Activated CD4-positive, alpha-beta T cell treated with anti-CD3 and anti-CD28 coated beads, Interleukin-10, Interleukin-2, amounts not matched to agents 100 ng/mL and 50 ng/mL, durations not matched to agents 16 hours and 8 hours (primary cell): ENCODE measurements around the gene TRMT11.
"Not testable (repeated sequence)": the region's sequence is repeated elsewhere in the genome, so short reads cannot be mapped to it uniquely, and the experiment has no call there.

ENCODE experiments used
- DNase-seq: peaks from one replicate; pipeline ENCODE4 v3.0.0-alpha.2; 2020

Gene TRMT11

DNA sequence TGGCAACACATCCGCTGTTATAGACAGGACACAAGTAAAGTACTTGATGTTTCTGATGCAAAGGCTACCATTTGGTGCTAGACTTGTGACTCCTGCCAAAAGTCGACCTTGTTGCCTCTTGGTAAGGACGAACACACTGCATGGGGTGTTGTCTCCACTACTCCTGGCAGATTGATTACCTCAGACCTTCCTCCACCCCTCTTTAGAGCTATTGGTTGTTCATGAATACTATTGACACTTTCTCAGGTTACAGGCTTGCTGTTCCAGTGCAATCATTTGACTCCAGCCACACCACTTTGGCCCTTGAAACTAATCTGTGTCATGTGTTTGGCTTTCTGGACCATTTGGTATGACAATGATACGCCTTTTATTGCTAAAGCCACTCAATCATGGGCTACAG lies 62.3 kb downstream of the TRMT11 start:
- no peak for DNase-seq

DNA sequence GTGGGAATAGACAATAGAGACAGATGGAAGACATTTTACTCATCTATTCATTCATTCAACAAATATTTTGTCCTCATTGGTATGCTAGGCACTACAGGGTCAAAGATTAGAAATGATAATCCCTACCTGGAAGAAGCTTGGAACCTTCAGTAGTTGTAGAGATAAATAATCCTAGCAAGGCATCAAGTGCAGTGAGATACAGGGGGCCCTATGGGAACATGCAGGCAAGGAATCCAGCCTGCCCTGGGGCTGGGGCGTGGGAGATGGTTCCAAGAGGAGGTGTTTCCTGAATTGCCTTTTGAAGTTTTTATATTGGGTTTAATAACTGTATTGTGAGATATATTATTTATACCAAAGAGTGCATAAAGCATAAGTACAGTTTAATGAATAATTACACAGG lies 64.5 kb downstream of the TRMT11 start:
- DNase-seq, result no peak

DNA sequence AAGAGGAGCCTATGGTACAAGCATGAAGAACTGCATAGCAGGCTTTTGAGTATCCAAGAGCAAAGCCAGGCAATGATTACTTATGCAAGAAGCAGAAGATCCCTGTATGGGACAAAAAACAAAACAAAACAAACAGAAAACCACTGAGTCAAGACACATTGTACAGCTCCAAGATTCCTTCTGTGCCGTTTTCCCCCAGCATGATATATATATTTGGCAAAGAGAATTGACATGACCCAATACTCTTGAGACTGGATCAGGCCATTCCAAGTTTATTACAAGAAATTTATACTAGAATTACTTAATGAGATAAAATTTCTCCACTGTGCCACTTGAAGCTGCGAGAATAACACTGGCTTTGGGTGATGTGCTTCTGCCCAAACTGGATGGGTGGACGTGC lies 65.5 kb downstream of the TRMT11 start:
- DNase-seq, result no peak

DNA sequence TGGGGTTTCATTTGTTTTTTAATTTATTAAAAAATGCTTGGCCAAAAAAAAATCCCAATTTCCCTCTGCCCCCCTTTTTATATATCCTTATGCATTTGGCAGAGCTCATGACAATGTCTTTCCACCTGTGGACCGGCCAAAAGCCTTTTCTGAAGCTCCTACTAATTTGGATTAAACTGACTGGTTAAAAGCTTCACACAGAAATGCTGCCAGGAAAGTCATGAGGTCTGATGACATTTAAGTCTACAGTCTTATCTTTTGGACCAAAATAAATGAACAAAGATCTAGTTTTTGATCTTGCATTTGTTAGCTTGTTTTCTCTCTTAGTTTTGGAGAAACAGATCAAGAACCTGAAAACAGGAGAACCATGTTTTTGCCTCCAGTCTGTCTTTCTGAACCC lies 66.1 kb downstream of the TRMT11 start:
- no peak for DNase-seq

DNA sequence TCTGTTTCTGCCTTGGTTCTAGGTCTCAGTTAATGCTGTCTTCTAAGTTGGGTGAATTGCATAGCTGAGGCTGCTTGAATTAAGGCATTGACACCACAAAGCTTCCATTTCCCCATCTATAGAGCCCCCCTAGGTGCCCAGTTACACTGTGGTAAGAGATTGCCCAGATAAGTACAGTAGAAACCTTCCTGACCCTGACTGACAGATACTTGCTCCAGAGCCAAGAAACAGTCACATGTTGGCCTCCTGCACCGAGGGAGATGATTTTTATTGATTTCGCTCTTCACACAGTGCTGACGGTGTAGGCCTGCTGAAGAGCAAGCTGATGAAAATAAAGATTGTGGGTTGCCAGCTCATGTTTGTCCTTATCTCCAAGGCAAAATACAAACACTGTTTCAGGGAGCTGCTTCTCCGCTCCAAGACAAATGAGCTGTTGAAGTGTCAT lies 67.9 kb downstream of the TRMT11 start:
- DNase-seq, result no peak

DNA sequence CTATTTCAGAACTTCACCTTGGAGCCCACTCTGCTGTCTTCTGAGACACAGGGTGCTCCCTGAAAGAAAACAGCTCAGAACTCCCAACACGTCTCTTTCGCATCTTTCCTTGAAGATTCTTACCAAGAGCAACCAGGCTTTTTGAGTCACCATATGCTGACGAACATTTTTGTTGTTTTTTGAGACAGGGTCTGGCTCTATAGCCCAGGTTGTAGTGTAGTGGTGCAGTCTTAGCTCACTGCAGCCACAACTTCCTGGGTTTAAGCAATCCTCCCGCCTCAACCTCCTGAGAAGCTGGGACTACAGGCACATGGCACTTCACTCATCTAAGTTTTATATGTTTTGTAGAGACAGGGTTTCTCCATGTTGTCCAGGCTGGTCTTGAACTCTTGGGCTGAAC lies 68.5 kb downstream of the TRMT11 start:
- DNase-seq, result no peak

DNA sequence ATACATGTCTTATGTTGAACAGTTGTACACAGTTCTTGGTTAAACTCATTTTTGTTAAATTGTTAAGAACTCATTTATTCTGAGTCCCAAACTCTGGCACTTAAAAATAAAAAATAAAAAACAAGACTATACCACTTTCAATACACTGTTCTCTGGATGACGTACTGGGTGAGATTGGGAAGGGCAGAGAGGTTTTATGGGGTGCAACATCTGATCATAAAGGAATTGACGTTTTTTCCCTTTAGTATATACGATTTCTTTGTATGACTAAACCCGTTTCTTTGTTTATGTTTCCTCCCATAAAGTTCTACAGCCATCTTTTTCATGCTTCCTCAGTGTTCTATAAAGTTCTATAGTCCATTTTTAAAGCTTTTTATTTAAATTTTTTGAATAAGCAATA lies 69.1 kb downstream of the TRMT11 start:
- no peak for DNase-seq

DNA sequence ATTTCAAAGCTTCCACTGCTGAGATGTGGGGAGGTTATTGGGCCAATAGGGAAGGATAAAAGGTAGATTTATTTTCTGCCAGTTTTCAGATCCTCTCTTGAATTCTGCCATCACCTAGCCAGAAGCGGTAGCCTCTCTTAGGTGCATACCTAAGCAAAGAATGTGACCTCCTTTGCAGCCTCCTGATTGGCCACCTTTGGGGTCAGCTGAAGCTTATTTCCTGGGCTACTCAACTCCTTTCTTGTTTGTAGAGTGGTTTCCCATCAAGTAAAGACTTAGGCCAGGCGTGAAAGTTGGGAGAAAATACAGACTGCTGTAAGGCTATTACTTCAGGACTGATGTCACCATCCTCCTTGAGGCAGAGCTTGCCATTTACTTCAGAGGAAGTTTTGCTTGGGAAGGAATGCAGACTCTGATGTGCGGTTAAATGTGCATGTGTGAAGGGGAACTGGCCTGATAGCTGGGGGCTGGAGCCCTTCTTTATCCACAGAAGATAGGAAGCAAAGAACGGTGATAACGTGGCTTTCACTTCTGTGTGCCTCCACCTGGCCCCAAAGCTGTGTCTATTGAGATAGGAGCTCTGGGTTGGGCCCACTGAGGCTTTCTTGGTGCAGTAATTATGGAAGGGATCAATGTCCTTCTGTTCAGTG lies 70.1 kb downstream of the TRMT11 start:
- DNase-seq, result no peak

DNA sequence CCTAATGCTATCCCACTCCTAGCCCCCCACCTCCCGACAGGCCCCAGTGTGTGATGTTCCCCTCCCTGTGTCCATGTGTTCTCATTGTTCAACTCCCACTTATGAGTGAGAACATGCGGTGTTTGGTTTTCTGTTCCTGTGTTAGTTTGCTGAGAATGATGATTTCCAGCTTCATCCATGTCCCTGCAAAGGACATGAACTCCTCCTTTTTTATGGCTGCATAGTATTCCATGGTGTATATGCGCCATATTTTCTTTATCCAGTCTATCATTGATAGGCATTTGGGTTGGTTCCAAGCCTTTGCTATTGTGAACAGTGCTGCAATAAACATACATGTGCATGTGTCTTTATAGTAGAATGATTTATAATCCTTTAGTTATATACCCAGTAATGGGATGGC lies 71.7 kb downstream of the TRMT11 start:
- DNase-seq, result not testable (repeated sequence)

DNA sequence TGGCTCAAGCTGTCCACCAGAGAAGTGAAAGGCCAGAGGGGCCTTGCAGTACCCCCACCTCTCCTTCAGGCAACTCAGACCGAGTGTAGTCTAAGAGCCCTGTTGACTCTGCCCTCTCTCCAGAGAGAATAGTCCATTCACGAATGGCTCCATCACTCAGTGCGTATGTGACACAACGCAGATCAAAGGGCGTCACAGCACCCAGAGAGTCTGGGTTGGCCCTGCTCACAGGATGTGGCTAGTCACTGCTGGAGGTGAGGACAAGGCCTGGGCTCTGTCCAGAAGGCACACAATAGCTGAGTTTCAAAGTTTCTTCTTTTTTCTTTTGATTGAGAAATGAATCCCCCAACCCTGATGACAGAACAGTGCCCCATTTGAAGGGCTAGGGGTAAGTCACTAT lies 74.1 kb downstream of the TRMT11 start:
- no peak for DNase-seq

DNA sequence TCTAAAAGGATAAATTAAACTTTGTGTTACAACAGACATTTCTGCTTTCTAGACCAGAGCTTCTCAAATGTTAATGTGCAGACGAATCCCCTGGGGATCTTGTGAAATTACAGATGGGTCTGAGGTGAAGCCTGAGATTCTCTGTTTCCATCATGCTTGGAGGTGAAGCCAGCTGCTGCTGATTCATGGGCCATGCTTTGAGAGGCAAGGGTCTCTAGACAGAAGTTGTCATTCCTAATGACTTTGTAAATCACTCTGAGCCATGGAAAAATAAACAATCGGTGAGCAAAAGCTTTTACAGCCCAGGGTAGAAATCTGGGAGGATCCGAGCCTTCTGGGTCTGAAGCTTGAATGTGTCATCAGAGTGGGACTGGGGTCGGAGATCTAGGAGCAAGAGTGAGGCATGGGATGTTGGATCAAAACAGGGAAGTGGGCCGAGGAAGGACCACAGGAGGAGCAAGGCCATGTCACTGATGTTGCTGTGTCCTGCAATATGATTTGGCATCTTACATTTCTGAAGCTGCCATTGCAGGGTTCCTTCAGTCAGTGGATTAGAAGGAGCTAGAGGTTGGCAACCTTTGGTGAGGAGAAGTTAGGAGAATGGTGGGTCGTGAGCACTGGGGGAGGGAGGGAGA lies 77.3 kb downstream of the TRMT11 start:
- no peak for DNase-seq

DNA sequence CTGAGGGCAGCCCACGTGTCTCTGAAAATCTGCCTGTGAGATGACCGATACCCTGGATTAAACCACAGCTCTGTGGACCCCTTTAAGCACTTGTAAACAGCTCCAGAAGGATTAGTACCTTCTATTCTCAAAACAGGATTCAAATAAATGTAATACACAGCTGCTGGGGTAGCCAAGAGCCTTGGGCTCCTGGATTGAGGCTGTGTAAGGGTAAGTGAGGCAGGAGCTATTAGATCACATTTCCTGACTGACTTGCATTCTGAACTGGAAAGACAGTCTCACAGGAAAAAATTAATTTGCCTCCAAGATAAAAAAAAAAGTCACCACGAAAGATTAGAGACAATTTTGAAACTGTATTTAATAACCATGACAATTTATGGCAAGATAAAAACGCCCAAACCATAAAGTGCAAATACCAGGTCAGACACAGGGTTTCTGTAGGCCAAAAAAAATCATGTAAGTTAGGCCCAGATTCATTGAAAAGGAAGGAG lies 78.0 kb downstream of the TRMT11 start:
- no peak for DNase-seq

DNA sequence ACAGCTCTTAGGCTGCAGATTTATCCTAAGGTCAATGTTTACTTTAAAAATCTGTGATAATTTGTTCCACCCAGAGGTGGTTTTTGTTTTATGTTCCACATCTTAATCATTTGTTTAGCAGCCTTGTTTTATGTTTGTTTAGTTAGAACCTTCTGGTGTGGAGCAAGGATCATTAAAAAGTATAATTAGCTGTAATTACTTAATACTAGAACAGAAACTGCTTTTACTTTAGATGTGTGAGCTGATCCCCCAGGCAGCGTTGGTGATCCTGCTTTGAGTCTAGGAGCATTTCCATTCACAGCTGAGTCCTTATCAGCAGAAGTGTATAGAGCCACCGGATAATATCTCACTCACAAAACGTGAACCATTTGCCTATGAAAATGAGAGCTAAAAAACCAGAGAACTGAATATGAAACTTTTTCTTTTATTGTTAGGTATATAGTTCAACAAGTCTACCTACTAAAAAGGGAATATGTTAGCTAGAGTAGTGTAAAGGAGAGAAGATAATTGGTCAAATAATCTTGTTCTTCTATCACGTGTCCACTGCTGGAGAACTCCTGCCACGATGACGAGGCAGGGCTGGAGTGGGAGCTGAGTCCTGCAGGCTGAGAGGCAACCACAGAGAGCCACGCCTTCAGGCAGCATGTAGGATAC lies 78.5 kb downstream of the TRMT11 start:
- DNase-seq, result no peak

DNA sequence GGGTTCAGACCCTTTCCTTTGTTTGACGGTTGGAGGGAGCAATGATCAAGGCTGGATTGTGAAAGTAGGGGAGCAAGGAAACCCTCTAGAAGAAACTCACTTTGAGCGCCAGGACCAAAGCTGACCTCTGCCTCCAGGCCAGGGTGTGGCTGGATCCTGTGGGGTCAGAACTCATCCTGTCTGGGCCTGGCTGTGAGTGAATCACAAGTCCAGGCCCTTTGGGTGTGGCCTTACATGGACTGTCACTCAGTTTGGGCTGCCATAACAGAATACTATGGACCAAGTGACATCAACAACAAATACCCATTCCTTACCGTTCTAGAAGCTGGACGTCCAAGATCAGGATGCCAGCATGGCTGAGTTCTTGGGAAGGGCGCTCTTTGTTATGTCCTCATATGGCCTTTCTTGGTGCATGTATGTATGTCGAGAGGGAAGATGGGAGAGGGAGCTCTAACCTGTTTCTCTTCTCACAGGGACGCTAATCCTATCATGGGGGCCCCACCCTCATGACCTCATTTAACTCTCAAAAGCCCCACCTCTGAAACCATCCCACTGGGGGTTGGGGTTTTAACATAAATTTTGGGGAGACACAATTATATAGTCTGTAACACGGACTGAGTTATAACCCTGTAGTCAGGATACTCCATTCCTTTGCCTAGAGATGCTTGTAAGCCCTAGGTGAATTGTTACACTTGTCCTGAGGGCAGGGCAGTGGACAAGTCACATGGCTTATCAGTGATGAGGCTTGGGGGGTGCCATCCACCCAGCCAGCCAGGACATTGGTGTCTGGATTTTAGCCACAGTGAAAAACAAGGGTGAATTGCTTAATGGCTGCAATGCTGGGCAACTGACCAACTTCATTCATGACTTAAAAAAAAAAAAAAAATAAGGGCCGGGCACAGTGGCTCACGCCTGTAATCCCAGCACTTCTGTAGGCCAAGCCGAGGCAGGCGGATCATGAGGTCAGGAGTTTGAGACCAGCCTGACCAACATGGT lies 80.0 kb downstream of the TRMT11 start:
- no peak for DNase-seq

DNA sequence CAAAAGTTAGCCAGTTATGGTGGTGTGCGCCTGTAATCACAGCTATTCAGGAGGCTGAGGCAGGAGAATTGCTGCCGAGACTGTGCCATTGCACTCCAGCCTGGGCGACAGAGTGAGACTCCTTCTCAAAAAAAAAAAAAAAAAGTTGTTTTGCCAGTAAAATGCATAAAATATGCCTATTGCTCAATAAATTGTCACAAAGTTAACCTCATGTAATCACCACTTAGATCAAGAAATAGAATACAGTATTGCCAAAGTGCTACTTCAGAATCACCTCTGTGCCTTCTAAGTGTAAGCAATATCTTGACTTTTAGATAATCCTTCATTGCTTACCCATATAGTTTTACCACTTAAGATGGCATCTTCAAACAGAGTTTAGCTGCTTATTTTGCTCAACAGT lies 80.7 kb downstream of the TRMT11 start:
- no peak for DNase-seq

DNA sequence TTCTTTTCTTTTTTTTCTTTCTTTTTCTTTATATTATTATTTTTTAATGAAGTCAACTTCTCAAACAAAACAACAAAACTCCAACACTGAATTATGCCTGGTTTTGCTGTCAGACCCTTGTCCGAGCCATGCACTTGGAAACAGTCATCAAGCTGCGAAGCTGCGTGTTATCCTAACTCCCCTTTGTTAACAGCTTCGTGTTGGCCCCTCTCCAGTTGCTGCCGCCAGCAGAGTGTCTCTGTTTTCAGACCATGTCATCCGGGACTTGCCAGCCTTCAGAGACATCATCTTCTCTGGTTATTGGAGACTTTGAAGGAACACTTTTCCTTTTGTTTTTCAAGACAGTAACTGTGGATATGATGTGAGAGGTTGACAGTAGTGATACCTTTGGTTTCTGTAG lies 83.1 kb downstream of the TRMT11 start:
- no peak for DNase-seq

DNA sequence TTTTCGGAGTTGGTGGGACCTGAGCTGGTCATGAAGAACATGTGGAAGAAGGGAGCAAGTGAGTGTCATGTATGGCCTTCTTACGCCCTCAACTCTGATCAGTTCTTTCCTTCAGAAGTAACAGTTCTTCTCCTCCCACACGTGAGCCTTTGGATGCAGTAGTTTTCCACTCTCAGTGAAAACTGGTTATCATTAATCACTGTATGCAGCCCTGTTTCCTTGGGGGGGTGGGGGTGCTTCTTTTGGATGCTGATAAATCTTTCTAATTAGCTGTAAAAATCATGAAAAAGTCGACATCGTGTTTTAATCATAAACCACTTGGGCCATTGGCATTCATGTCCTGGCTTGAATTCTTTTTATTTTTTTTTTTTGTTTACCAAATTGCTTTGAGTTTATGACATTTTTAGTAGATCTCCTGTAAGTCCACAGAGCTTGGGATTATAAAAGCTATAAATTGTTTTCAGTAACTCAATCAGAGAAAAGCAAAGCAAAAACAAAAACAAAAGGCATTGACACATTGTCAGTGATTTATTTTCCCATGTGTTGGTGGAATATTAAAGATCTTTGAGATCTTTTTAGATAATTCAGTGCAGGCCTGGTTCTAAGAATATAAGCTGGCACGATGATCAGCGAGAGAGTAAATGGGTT lies 84.8 kb downstream of the TRMT11 start:
- no peak for DNase-seq

DNA sequence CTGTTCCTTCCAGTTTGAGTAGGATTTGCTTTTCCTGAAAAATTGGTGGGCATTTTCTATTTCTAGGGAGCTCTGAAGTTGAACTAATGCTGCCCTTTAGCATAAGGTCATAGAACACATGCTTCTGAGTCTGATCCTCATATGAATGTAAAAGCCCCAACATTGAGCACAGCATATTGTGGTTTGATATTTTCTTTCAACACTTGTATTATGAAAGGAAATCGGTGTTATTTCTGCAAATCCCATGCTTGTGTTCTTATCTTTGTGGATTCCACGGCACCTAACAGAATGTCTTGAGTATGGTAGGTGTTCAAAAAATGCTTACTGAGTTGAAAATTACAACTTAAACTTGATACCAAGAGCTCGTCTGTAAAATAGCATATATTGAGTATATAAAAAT lies 85.8 kb downstream of the TRMT11 start:
- DNase-seq, result no peak

DNA sequence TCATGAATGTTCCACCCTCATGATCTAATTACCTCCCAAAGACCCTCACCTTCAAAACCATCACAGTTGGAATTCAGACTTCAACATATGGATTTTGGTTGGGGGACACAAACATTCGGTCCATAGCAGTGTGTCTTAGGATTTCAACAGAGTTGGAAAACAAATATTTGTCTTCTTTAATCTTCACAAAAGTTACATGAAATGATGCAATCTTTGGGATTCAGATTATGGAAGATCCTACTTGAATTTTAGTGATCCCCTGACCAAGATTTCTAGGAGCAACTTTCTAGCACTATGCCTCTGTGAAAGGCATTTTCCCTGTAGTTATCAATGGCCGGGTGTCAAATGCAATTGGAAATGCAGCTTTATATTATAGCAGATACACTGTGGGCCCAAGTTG lies 86.5 kb downstream of the TRMT11 start:
- no peak for DNase-seq

DNA sequence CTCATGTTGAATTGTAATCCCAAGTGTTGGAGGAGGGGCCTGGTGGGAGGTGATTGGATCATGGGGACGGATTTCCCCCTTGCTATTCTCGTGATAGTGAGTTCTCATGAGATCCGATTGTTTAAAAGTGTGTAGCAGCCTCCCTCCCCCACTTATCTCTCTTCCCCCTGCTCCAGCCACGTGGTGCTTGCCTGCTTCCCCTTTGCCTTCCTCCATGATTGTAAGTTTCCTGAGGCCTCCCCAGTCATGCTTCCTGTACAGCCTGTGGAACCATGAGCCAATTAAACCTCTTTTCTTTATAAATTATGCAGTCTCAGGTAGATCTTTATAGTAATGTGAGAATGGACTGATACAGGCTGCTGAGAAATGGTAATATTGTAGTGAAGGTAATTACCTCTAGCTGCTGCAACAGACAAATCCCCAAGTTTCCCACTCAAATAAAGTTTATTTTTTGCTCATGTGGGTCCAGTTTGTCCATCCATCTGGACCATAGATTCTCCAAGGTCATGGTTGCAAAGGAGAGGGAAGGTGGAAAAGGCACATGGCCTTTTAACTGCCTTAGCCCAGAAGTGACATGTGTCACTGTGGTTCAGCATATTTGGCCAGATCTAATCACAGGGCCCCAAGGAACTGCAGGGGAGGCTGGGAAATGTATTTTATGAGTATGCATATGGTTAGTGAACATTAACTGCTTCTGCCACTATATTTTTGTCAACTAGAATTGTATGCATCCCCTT lies 89.2 kb downstream of the TRMT11 start:
- no peak for DNase-seq

DNA sequence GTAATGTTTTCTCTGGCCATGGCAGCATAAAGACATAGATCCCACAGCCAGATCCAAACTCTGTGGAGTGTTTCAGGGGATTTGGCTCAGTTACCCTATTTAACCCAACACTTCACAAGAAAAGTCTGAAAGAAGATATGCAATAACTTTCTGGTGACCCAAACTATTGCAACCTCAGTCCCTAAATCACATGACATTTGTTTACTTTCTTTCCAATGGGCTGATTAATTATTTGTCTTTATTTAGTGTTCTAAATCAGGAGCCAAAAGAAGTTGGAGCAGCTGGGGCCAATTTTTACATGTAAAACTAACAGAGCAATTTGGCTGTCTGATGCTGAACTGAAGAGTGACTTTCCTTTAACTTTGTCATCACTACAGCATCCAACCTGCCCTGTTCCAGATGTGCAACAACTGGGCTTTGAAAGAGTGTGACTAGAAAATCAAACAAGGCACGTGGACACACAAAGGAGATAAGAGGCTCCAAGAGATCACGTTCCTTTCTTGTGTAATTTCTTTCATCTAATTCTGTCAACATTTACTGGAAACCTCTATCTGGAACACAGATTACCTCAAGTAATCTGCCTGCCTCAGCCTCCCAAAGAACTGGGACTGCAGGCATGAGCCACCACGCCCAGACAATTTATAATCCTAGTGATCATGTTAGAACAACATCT lies 90.8 kb downstream of the TRMT11 start:
- no peak for DNase-seq
